Measurements from ENCODE around the gene SFSWAP. TPM values are rescaled to one million over a fixed set of nuclear protein-coding genes. Genes with fewer than 3 reads are reported as not detected.

Gene SFSWAP
- polyA plus RNA-seq, 2 of the 4 experiments (the other 2 are of a cell fraction), result 21.8 to 23.5 TPM

Small RNAs within 50 kb of the gene (small RNA-seq; reads per million reads assigned to genes)
- gene RNA5SP377 (0 reads per million in 6 experiments), gene RNA5SP378 (0 to 0.19 (median 0) reads per million in 6 experiments), gene RNU6-1017P (0 reads per million in 6 experiments)

Other genes with a start within 250 kb of the SFSWAP start
- gene MMP17, start 117.3 kb downstream of the SFSWAP start, polyA plus RNA-seq (2011; rRNA removed), result 6.2 and 9.1 TPM in 2 replicates
- gene MMP17, start 117.3 kb downstream of the SFSWAP start, polyA plus RNA-seq (2017; fragmentation: RNase III; extraction: RNeasy Plus Mini Kit Qiagen cat#74134 plus additional on column Dnase treatment), result 7.2 to 8.7 TPM (median 7.9 TPM) in 3 replicates
- gene ULK1, start 183.5 kb downstream of the SFSWAP start, polyA plus RNA-seq (2011; rRNA removed), result 15.1 and 18.4 TPM in 2 replicates
- 37.7 to 49.2 TPM (median 46.2 TPM) in 3 replicates for gene ULK1, start 183.5 kb downstream of the SFSWAP start, polyA plus RNA-seq (2017; fragmentation: RNase III; extraction: RNeasy Plus Mini Kit Qiagen cat#74134 plus additional on column Dnase treatment)
- gene PUS1, start 218.2 kb downstream of the SFSWAP start, polyA plus RNA-seq (2011; rRNA removed), result 47.9 and 62.8 TPM in 2 replicates
- gene PUS1, start 218.2 kb downstream of the SFSWAP start, polyA plus RNA-seq (2017; fragmentation: RNase III; extraction: RNeasy Plus Mini Kit Qiagen cat#74134 plus additional on column Dnase treatment), result 50.3 to 55.0 TPM (median 51.1 TPM) in 3 replicates
- gene EP400, start 238.9 kb downstream of the SFSWAP start, polyA plus RNA-seq (2011; rRNA removed), result 9.7 and 18.5 TPM in 2 replicates
- 14.9 to 18.0 TPM (median 15.2 TPM) in 3 replicates for gene EP400, start 238.9 kb downstream of the SFSWAP start, polyA plus RNA-seq (2017; fragmentation: RNase III; extraction: RNeasy Plus Mini Kit Qiagen cat#74134 plus additional on column Dnase treatment)

Data from A549 (cell line).